PFSK-1 (cell line): Measurements from ENCODE around the gene BEST2.

Source experiments
- FOXP2 ChIP-seq: optimal IDR thresholded peaks from 2 replicates; pipeline ENCODE3; 2011; ENCODE audit warnings: borderline replicate concordance, control low read depth, inconsistent platforms; ENCODE audit not compliant: insufficient read depth; ENCODE audit errors: extremely low read length, extremely low read depth
- POLR2AphosphoS5 ChIP-seq: IDR thresholded peaks from 2 replicates; pipeline ENCODE4 v1.6.1; 2012; ENCODE audit warnings: low read depth, mild to moderate bottlenecking, control low read depth, low read length, moderate library complexity
- SIN3A ChIP-seq: IDR thresholded peaks from 2 replicates; pipeline ENCODE4 v1.6.1; 2012; ENCODE audit warnings: mild to moderate bottlenecking, low read length, moderate library complexity, borderline replicate concordance; ENCODE audit not compliant: insufficient read depth
- TAF1 ChIP-seq: IDR thresholded peaks from 2 replicates; pipeline ENCODE4 v1.6.1; 2012; ENCODE audit warnings: low read length, control low read depth, borderline replicate concordance; ENCODE audit not compliant: insufficient read depth
- TF ChIP-seq, protein P1 (sequence below), 2 experiments: IDR thresholded peaks; 2 replicates each; pipeline versions ENCODE4 v1.6.1 to v1.8.0; 2011 to 2012; ENCODE audit warnings: low read depth in 2 of 2, low read length in 2 of 2, control low read depth in 1 of 2, inconsistent platforms in 1 of 2, mild to moderate bottlenecking in 1 of 2, moderate library complexity in 1 of 2; ENCODE audit not compliant: insufficient read depth in 1 of 2

DNA sequence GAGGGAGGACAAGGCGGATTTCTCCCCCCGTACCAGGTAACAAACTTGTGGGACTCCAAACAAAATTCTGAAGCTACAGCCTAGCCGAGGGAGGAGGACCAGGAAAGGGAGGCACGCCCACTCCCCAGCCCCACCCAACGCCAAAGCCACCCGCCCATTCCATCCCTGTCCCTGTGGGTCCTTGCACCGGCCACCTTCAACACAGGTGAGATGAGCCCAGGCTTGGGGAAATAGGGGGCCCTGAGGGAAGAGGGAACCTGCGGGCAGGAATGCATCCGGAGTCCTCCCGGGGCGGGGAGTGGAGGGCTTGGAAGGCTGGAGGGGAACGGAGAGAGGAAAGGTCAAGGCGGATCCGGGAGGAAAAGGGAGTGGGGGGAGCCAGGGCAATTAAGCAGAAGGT lies at the start of gene BEST2:
- TF ChIP-seq, protein P1, sequence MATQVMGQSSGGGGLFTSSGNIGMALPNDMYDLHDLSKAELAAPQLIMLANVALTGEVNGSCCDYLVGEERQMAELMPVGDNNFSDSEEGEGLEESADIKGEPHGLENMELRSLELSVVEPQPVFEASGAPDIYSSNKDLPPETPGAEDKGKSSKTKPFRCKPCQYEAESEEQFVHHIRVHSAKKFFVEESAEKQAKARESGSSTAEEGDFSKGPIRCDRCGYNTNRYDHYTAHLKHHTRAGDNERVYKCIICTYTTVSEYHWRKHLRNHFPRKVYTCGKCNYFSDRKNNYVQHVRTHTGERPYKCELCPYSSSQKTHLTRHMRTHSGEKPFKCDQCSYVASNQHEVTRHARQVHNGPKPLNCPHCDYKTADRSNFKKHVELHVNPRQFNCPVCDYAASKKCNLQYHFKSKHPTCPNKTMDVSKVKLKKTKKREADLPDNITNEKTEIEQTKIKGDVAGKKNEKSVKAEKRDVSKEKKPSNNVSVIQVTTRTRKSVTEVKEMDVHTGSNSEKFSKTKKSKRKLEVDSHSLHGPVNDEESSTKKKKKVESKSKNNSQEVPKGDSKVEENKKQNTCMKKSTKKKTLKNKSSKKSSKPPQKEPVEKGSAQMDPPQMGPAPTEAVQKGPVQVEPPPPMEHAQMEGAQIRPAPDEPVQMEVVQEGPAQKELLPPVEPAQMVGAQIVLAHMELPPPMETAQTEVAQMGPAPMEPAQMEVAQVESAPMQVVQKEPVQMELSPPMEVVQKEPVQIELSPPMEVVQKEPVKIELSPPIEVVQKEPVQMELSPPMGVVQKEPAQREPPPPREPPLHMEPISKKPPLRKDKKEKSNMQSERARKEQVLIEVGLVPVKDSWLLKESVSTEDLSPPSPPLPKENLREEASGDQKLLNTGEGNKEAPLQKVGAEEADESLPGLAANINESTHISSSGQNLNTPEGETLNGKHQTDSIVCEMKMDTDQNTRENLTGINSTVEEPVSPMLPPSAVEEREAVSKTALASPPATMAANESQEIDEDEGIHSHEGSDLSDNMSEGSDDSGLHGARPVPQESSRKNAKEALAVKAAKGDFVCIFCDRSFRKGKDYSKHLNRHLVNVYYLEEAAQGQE (IDR thresholded peaks at IDR 0.05; ENCODE audit: insufficient read depth in 1 of 2, low read depth in 2 of 2, low read length in 2 of 2) = no peak
- no peak for TF ChIP-seq POLR2AphosphoS5
- TF ChIP-seq TAF1 = no peak
- no peak for TF ChIP-seq FOXP2
- TF ChIP-seq SIN3A = no peak
